Fibroblast of skin of left biceps (primary cell): Measurements from ENCODE around the gene SLC22A24.
"Not testable (repeated sequence)": the region's sequence is repeated elsewhere in the genome, so short reads cannot be mapped to it uniquely, and the experiment has no call there.

Source experiments
- DNase-seq, 2 experiments: peaks; one replicate each; pipeline ENCODE4 v3.0.0-alpha.2; 2013; ENCODE audit warnings: low read depth in 2 of 2

Gene SLC22A24

GRCh38 chr11:63144121-63144520, at the start of gene SLC22A24:
SLC22A24 (minus strand) TSS chr11:63144221; CDS start chr11:63143779, 442 bp downstream.
- no peak for DNase-seq

GRCh38 chr11:63180536-63180935, 36.5 kb upstream of the SLC22A24 start:
- DNase-seq: no peak

GRCh38 chr11:63179432-63180041, 35.5 kb upstream of the SLC22A24 start:
- DNase-seq: no peak

- no peak for DNase-seq
Measured at GRCh38 chr11:63177872-63178271, 33.9 kb upstream of the SLC22A24 start.

GRCh38 chr11:63165706-63166310, 21.8 kb upstream of the SLC22A24 start:
- DNase-seq: no peak

GRCh38 chr11:63155794-63156193, 11.8 kb upstream of the SLC22A24 start:
- no peak for DNase-seq

GRCh38 chr11:63146581-63146980, 2.6 kb upstream of the SLC22A24 start:
- DNase-seq: no peak

- DNase-seq: no peak
Measured at GRCh38 chr11:63142459-63142858, 1.6 kb downstream of the SLC22A24 start.

- no peak for DNase-seq
Measured at GRCh38 chr11:63132985-63133775, 10.8 kb downstream of the SLC22A24 start.

- DNase-seq: no peak
Measured at GRCh38 chr11:63099555-63099954, 44.5 kb downstream of the SLC22A24 start.

GRCh38 chr11:63080682-63081081, 63.3 kb downstream of the SLC22A24 start:
- DNase-seq: no peak

- DNase-seq: not testable (repeated sequence)
Measured at GRCh38 chr11:63046203-63046602, 97.8 kb downstream of the SLC22A24 start.

GRCh38 chr11:63042596-63042995, 101.4 kb downstream of the SLC22A24 start:
- DNase-seq: no peak

- DNase-seq: no peak
Measured at GRCh38 chr11:63032457-63032856, 111.6 kb downstream of the SLC22A24 start.
